K562 (cell line): Measurements from ENCODE around the gene ADCY6. TPM values are rescaled to one million over a fixed set of nuclear protein-coding genes. Genes with fewer than 3 reads are reported as not detected.

Source experiments
- ATAC-seq: fragments of 200-7000 bp; cut with Tn5 transposase; 3 replicates; pipeline ENCODE4 v1.9.1; 2020; ENCODE audit warnings: moderate library complexity
- BruUV-seq: library from RNA; stranded (reverse); fragments of 400-500 nt; replicated peaks from 2 replicates; lab custom pipeline; 2021; lab: Mats Ljungman, UMichigan
- CTCF ChIA-PET: fragments of 300-600 bp; formaldehyde crosslinking; extraction: SDS; loops from one replicate; lab custom pipeline; 2021; ENCODE audit warnings: low intra/inter-chr PET ratio; lab: Yijun Ruan, JAX
- POLR2A ChIA-PET: fragments of 300-600, 350-650 bp; sonication (Branson Sonifier 250); formaldehyde crosslinking; extraction: SDS; loops from one replicate; lab custom pipeline; 2021; ENCODE audit warnings: antibody characterized with exemption, inconsistent platforms; lab: Yijun Ruan, JAX
- DNase-seq, 4 experiments: peaks; one replicate each; pipeline versions ENCODE4 v3.0.0 to v3.0.0-alpha.2; 2011 to 2018; ENCODE audit warnings: low spot score in 3 of 4, mixed read lengths in 3 of 4; ENCODE audit errors: extremely low read depth in 1 of 4
- FAIRE-seq: peaks from 2 replicates; lab custom pipeline; 2011; peaks lifted over from hg19 to GRCh38; lab: Jason Lieb, UNC
- H2AFZ ChIP-seq: 2 replicates; pipeline ENCODE4 v1.6.0; 2011; ENCODE audit warnings: low read depth, low read length, control low read depth, inconsistent platforms
- H3K27ac ChIP-seq: fragments of 200-600 bp; 3 replicates; pipeline ENCODE4 v1.8.0; 2011; ENCODE audit warnings: low read depth, mild to moderate bottlenecking, control low read depth, inconsistent platforms, low read length, moderate library complexity, mixed read lengths; ENCODE audit errors: extremely low read depth
- H3K27me3 ChIP-seq, 2 experiments: fragments of 300-600 bp in 1 of 2; 2 replicates in 1 of 2; 3 replicates in 1 of 2; pipeline versions ENCODE4 v1.6.0 to v1.8.0; 2011; ENCODE audit warnings: inconsistent platforms in 2 of 2, low read length in 2 of 2, mild to moderate bottlenecking in 1 of 2, mixed read lengths in 1 of 2, moderate library complexity in 1 of 2; ENCODE audit not compliant: control insufficient read depth in 2 of 2, insufficient read depth in 2 of 2
- H3K36me3 ChIP-seq: fragments of 300-600 bp; 3 replicates; pipeline ENCODE4 v1.8.0; 2011; ENCODE audit warnings: mild to moderate bottlenecking, low read length, inconsistent platforms; ENCODE audit not compliant: control insufficient read depth, insufficient read depth
- H3K4me1 ChIP-seq, 2 experiments: fragments of 200-600 bp in 1 of 2; replicated peaks in 1 of 2; 2 replicates in 1 of 2; 3 replicates in 1 of 2; pipeline versions ENCODE4 v1.5.1 to v1.8.0; 2011; ENCODE audit warnings: inconsistent platforms in 2 of 2, low read length in 2 of 2, mild to moderate bottlenecking in 1 of 2, mixed read lengths in 1 of 2, moderate library complexity in 1 of 2; ENCODE audit not compliant: control insufficient read depth in 2 of 2, insufficient read depth in 2 of 2
- H3K4me2 ChIP-seq: 2 replicates; pipeline ENCODE4 v1.6.1; 2011; ENCODE audit warnings: low read length, control low read depth, inconsistent platforms, mixed read lengths; ENCODE audit not compliant: insufficient read depth
- H3K4me3 ChIP-seq: fragments of 200-600 bp; sonication (generic), shearing (Covaris generic); 2 replicates; pipeline ENCODE4 v1.5.1; 2016; ENCODE audit warnings: control low read depth, inconsistent platforms
- H3K79me2 ChIP-seq: fragments of 200-600 bp; 3 replicates; pipeline ENCODE4 v1.8.0; 2011; ENCODE audit warnings: low read length, inconsistent platforms; ENCODE audit not compliant: control insufficient read depth, insufficient read depth
- H3K9ac ChIP-seq, 2 experiments: 2 replicates each; pipeline versions ENCODE4 v1.6.0 to v1.6.1; 2011; ENCODE audit warnings: low read depth in 2 of 2, low read length in 2 of 2, control low read depth in 1 of 2, inconsistent platforms in 1 of 2, mild to moderate bottlenecking in 1 of 2, mixed read lengths in 1 of 2; ENCODE audit not compliant: insufficient read depth in 1 of 2
- H3K9me1 ChIP-seq: one replicate; pipeline ENCODE4 v1.6.0; 2011; ENCODE audit warnings: inconsistent platforms, mild to moderate bottlenecking, low read length, moderate library complexity; ENCODE audit not compliant: control insufficient read depth, insufficient read depth
- H3K9me3 ChIP-seq: replicated peaks from 2 replicates; pipeline ENCODE4 v1.5.1; 2011; ENCODE audit warnings: low read depth, low read length, inconsistent platforms; ENCODE audit not compliant: control insufficient read depth, insufficient read depth
- H4K20me1 ChIP-seq: replicated peaks from 2 replicates; pipeline ENCODE4 v1.6.1; 2011; ENCODE audit warnings: low read length, inconsistent platforms, mixed read lengths; ENCODE audit not compliant: control insufficient read depth, insufficient read depth
- CSDE1 ChIP-seq, 2 experiments: fragments of 450-650 bp; IDR thresholded peaks; 2 replicates each; pipeline ENCODE4 v1.6.1; 2016; ENCODE audit warnings: mild to moderate bottlenecking in 1 of 2
- FOXM1 ChIP-seq, 2 experiments: fragments of 450-650 bp in 1 of 2; sonication (generic) in 1 of 2; formaldehyde crosslinking in 1 of 2; IDR thresholded peaks; 2 replicates each; pipeline versions ENCODE4 v1.6.1 to v1.9.0; 2017 to 2022; ENCODE audit warnings: low read depth in 2 of 2, mild to moderate bottlenecking in 2 of 2, missing genetic modification reagents in 1 of 2, moderate library complexity in 1 of 2
- HNRNPK ChIP-seq: fragments of 200-400 bp; formaldehyde crosslinking; IDR thresholded peaks from one replicate; pipeline ENCODE4 v1.6.1; 2018; ENCODE audit warnings: mild to moderate bottlenecking, low read depth, low read length; ENCODE audit not compliant: poor library complexity, severe bottlenecking
- KAT2B ChIP-seq: IDR thresholded peaks from one replicate; pipeline ENCODE4 v1.6.1; 2012; ENCODE audit warnings: low read depth, mild to moderate bottlenecking, control low read depth, inconsistent platforms, low read length, moderate library complexity
- MCM5 ChIP-seq: fragments of 450-650 bp; IDR thresholded peaks from 2 replicates; pipeline ENCODE4 v1.6.1; 2016; ENCODE audit warnings: low read depth
- NR1H2 ChIP-seq: sonication (generic); formaldehyde crosslinking; IDR thresholded peaks from 2 replicates; pipeline ENCODE4 v1.4.0; 2020; ENCODE audit warnings: mild to moderate bottlenecking, missing genetic modification reagents
- POLR2AphosphoS2 ChIP-seq: IDR thresholded peaks from 2 replicates; pipeline ENCODE4 v1.6.1; 2012; ENCODE audit warnings: low read length, improper control_type of control experiment
- SMAD1 ChIP-seq: fragments of 150-350 bp; IDR thresholded peaks from 2 replicates; pipeline ENCODE4 v1.6.1; 2014; ENCODE audit warnings: low read length, low read depth; ENCODE audit not compliant: partially characterized antibody
- SPI1 ChIP-seq: IDR thresholded peaks from 2 replicates; pipeline ENCODE4 v1.6.1; 2011; ENCODE audit warnings: low read depth, low read length, control low read depth, borderline replicate concordance
- ZNF140 ChIP-seq: fragments of 250-450 bp; sonication (Bioruptor Pico); IDR thresholded peaks from 2 replicates; pipeline ENCODE4 v1.8.0; 2021; ENCODE audit warnings: moderate library complexity, mild to moderate bottlenecking, inconsistent platforms
- ZNF146 ChIP-seq: IDR thresholded peaks from one replicate; pipeline ENCODE4 v1.6.1; 2018; ENCODE audit warnings: missing compliant biosample characterization; ENCODE audit not compliant: unreplicated experiment
- ZNF239 ChIP-seq: fragments of 250-450 bp; sonication (Bioruptor Pico); IDR thresholded peaks from 2 replicates; pipeline ENCODE4 v1.4.0; 2020; ENCODE audit warnings: mild to moderate bottlenecking
- ZNF41 ChIP-seq: fragments of 250-450 bp; sonication (Bioruptor Pico); conservative IDR thresholded peaks from 2 replicates; pipeline ENCODE4 v1.4.0; 2020; ENCODE audit warnings: mild to moderate bottlenecking
- ZNF77 ChIP-seq: fragments of 250-450 bp; sonication (Bioruptor Pico); IDR thresholded peaks from 2 replicates; pipeline ENCODE4 v1.5.0; 2020
- WGBS: fragments of 100-300 bp; shearing (Covaris generic); methylation state at CpG from one replicate; pipeline ENCODE4 v1.1.6; 2016; ENCODE audit warnings: low coverage, mixed read lengths; ENCODE audit not compliant: insufficient coverage; ENCODE audit errors: missing lambda C conversion rate; 5-methylcytosine and 5-hydroxymethylcytosine counted together
- in situ Hi-C: fragments of 300-500 bp; cut with MboI; formaldehyde crosslinking; loops from 4 replicates; pipeline ENCODE4 v1.15.0; 2018; ENCODE audit warnings: inconsistent platforms, mixed read lengths
- intact Hi-C: fragments of 100-400 bp; cut with micrococcal nuclease; formaldehyde crosslinking; loops from 2 replicates; pipeline ENCODE4 v1.14.2; 2022
- polyA plus RNA-seq, 8 experiments: library from polyadenylated mRNA; depleted of rRNA in 4 of 8; stranded (reverse) in 5 of 8; unstranded in 3 of 8; fragments of >200 nt; fragmentation: Nextera tagmentation in 2 of 8; fragmentation: Illumina TruSeq in 1 of 8; extraction: Ambion mirVana in 2 of 8; extraction: Trizol in 1 of 8; gene quantifications; 2 replicates each; pipeline versions ENCODE4 v1.2.1 to v1.2.3, GENCODE V29; 2011 to 2014; ENCODE audit warnings: inconsistent platforms in 1 of 8, missing spikeins in 1 of 8
- total RNA-seq, 7 experiments: library from RNA; depleted of rRNA in 6 of 7; stranded (reverse); fragments of >200 nt in 6 of 7; fragmentation: Illumina TruSeq in 2 of 7; extraction: Trizol in 2 of 7; gene quantifications; 2 replicates each; pipeline versions ENCODE4 v1.2.1 to v1.2.3, GENCODE V29; 2011 to 2021; ENCODE audit warnings: low replicate concordance in 1 of 7
- TF ChIP-seq, protein P1 (sequence below): fragments of 450-650 bp; formaldehyde crosslinking; IDR thresholded peaks from 2 replicates; pipeline ENCODE4 v1.4.0; 2020; ENCODE audit warnings: mild to moderate bottlenecking, mixed read lengths
- TF ChIP-seq, protein P2 (sequence below): fragments of 250-450 bp; sonication (Bioruptor Pico); IDR thresholded peaks from 2 replicates; pipeline ENCODE4 v1.9.0; 2021; ENCODE audit warnings: mild to moderate bottlenecking
- TF ChIP-seq, protein P3 (sequence below): fragments of 250-450 bp; sonication (Bioruptor Pico); IDR thresholded peaks from 2 replicates; pipeline ENCODE4 v1.9.0; 2021; ENCODE audit warnings: mild to moderate bottlenecking, inconsistent platforms
- TF ChIP-seq, protein P4 (sequence below), 2 experiments: fragments of 250-450 bp in 1 of 2; fragments of 450-650 bp in 1 of 2; sonication (Bioruptor Pico) in 1 of 2; IDR thresholded peaks; 2 replicates each; pipeline versions ENCODE4 v1.6.1 to v1.8.0; 2016 to 2021; ENCODE audit warnings: mild to moderate bottlenecking in 2 of 2, moderate library complexity in 2 of 2, missing compliant biosample characterization in 1 of 2, missing genetic modification characterization in 1 of 2

ADCY6 gene
- total and polyA plus RNA-seq, 9 of the 15 experiments (the other 6 are each of a cell fraction or from before 2014, with no cell fraction given): 0.01 to 1.0 (median 0.53) TPM

DNA sequence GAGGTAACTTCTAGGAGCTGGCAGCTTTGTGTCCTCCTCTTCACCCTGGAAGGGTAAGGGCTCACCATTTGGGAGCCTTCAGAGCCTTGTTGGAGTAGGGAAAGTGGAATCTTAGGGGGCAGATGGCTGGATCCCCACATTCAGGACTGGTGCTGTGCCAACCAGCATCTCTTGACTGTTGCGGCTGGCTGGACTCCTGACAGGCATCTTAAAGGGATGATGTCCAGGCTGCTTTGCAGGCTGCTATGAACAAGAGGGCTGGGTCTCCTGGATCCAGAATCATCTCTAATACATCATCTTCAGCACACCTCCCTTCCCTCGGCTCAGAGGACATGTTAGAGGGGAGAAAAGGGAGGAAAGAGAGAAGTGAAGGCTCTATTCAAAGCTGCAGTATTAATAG, 33.8 kb upstream of the ADCY6 start:
- DNase-seq (no peak), FAIRE-seq (no peak), ATAC-seq (no peak)
- Histone ChIP-seq H4K20me1 (peaks cover 9% of the 10 kb centered on the region), H3K4me1 (peaks cover 0 to 25% of the 10 kb centered on the region in 2 experiments; a peak in 3 of 5 replicates), H3K27ac (no peak overlapping the region), H3K36me3 (no peaks in the 10 kb centered on the region), H3K9me1 (peaks cover 2% of the 10 kb centered on the region), H3K27me3 (peaks cover 18 to 49% of the 10 kb centered on the region in 2 experiments; a peak in 4 of 5 replicates), H2AFZ (no peak overlapping the region), H3K4me3 (no peak overlapping the region), H3K79me2 (no peaks in the 10 kb centered on the region), H3K9ac (no peak overlapping the region), H3K9me3 (no peaks in the 10 kb centered on the region), H3K4me2 (no peak overlapping the region)
- no TSS peak for BruUV-seq
- ChIA-PET POLR2A (interaction anchor here (0.7 to 1.4 kb wide), 4 partner anchors 8 to 83 kb away, joined by 3 to 5 read pairs (median 4); no protein-coding TSS in a partner anchor), CTCF (no interaction called here)
- intact Hi-C loops: no loop called here
- WGBS: 0% methylated on average over 2 of the region's 2 CpGs
- in situ Hi-C loops: no loop called here
- TF ChIP-seq ZNF239 (CRISPR knock-in tag) (no peak), KAT2B (no peak), ZNF146 (CRISPR knock-in tag) (no peak), ZNF77 (CRISPR knock-in tag) (no peak), ZNF41 (CRISPR knock-in tag) (no peak), FOXM1 (IDR thresholded peaks at IDR 0.05; ENCODE audit: low read depth) (no peak), FOXM1 (CRISPR knock-in tag; IDR thresholded peaks at IDR 0.05; ENCODE audit: low read depth) (no peak), SPI1 (no peak), POLR2AphosphoS2 (no peak), HNRNPK (no peak), CSDE1 (IDR thresholded peaks at IDR 0.05) (no peak), MCM5 (no peak), SMAD1 (no peak), NR1H2 (CRISPR knock-in tag) (no peak), ZNF140 (no peak)
- TF ChIP-seq, protein P1, sequence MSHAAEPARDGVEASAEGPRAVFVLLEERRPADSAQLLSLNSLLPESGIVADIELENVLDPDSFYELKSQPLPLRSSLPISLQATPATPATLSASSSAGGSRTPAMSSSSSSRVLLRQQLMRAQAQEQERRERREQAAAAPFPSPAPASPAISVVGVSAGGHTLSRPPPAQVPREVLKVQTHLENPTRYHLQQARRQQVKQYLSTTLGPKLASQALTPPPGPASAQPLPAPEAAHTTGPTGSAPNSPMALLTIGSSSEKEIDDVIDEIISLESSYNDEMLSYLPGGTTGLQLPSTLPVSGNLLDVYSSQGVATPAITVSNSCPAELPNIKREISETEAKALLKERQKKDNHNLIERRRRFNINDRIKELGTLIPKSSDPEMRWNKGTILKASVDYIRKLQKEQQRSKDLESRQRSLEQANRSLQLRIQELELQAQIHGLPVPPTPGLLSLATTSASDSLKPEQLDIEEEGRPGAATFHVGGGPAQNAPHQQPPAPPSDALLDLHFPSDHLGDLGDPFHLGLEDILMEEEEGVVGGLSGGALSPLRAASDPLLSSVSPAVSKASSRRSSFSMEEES (CRISPR knock-in tag): no peak
- TF ChIP-seq, protein P2, sequence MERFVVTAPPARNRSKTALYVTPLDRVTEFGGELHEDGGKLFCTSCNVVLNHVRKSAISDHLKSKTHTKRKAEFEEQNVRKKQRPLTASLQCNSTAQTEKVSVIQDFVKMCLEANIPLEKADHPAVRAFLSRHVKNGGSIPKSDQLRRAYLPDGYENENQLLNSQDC: no peak
- TF ChIP-seq, protein P3, sequence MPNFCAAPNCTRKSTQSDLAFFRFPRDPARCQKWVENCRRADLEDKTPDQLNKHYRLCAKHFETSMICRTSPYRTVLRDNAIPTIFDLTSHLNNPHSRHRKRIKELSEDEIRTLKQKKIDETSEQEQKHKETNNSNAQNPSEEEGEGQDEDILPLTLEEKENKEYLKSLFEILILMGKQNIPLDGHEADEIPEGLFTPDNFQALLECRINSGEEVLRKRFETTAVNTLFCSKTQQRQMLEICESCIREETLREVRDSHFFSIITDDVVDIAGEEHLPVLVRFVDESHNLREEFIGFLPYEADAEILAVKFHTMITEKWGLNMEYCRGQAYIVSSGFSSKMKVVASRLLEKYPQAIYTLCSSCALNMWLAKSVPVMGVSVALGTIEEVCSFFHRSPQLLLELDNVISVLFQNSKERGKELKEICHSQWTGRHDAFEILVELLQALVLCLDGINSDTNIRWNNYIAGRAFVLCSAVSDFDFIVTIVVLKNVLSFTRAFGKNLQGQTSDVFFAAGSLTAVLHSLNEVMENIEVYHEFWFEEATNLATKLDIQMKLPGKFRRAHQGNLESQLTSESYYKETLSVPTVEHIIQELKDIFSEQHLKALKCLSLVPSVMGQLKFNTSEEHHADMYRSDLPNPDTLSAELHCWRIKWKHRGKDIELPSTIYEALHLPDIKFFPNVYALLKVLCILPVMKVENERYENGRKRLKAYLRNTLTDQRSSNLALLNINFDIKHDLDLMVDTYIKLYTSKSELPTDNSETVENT: no peak
- TF ChIP-seq, protein P4, sequence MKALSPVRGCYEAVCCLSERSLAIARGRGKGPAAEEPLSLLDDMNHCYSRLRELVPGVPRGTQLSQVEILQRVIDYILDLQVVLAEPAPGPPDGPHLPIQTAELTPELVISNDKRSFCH (CRISPR knock-in tag; IDR thresholded peaks at IDR 0.05): no peak
- TF ChIP-seq, protein P4 (tag; IDR thresholded peaks at IDR 0.05): no peak
